Type B pancreatic cell (in vitro differentiated cells): ENCODE data around the gene BBS5. TPM values are rescaled to one million over a fixed set of nuclear protein-coding genes. Genes with fewer than 3 reads are reported as not detected.
"Not testable (repeated sequence)": the region's sequence is repeated elsewhere in the genome, so short reads cannot be mapped to it uniquely, and the experiment has no call there.

Experiments
- DNase-seq: peaks from one replicate; pipeline ENCODE4 v3.0.0; 2021; ENCODE audit warnings: mixed read lengths; ENCODE audit not compliant: unreplicated experiment; ENCODE audit errors: extremely low spot score
- H3K27ac Mint-ChIP-seq: 2 replicates; pipeline ENCODE4 v1.8.0; 2021; ENCODE audit warnings: mild to moderate bottlenecking, mixed read lengths
- H3K27me3 Mint-ChIP-seq: 2 replicates; pipeline ENCODE4 v1.8.0; 2021; ENCODE audit warnings: mixed read lengths
- H3K36me3 Mint-ChIP-seq: 2 replicates; pipeline ENCODE4 v1.8.0; 2021; ENCODE audit warnings: mixed read lengths
- H3K4me1 Mint-ChIP-seq: one replicate; pipeline ENCODE4 v1.8.0; 2021; ENCODE audit warnings: mixed read lengths; ENCODE audit not compliant: unreplicated experiment
- H3K4me3 Mint-ChIP-seq: 2 replicates; pipeline ENCODE4 v1.8.0; 2021; ENCODE audit warnings: mild to moderate bottlenecking, mixed read lengths
- H3K9me3 Mint-ChIP-seq: 2 replicates; pipeline ENCODE4 v1.8.0; 2021; ENCODE audit warnings: mixed read lengths
- CTCF ChIP-seq: fragments of 200-600 bp; sonication (generic); conservative IDR thresholded peaks from 2 replicates; pipeline ENCODE4 v1.5.0; 2021; ENCODE audit warnings: antibody characterized with exemption, mild to moderate bottlenecking
- total RNA-seq: library from RNA; stranded (reverse); gene quantifications from 2 replicates; pipeline ENCODE4 v1.2.1, GENCODE V29; 2021; ENCODE audit warnings: low replicate concordance

BBS5 gene
- total RNA-seq, 1 donor from 2014 or later: 11.2 TPM

DNA sequence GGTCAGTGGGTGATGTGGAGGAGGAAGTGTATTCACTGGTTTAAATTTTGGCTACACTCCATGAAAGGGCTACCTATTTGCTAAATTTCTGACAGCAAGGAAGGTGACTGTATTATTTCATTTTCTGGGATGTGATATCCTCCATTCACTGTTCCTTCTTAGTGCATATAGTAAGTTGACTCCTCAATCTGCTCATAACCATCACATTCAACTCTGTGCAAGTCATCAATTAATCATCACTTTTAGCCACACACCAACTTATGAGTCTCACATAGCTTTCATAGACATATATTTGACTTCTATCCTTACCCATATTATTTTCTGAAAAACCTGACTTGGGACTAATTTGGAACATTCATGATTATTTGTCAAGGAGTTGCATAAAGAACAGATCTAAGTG, 47.2 kb downstream of the BBS5 start:
- H3K9me3 Mint-ChIP-seq: no peaks in the 10 kb centered on the region
- TF ChIP-seq CTCF: no peak
- H3K27ac Mint-ChIP-seq: no peak overlapping the region
- H3K4me1 Mint-ChIP-seq: no peaks in the 10 kb centered on the region
- H3K27me3 Mint-ChIP-seq: no peaks in the 10 kb centered on the region
- H3K36me3 Mint-ChIP-seq: peaks cover 4% of the 10 kb centered on the region
- H3K4me3 Mint-ChIP-seq: no peak overlapping the region
- no peak for DNase-seq

- H3K4me1 Mint-ChIP-seq: no peaks in the 10 kb centered on the region
- no peak overlapping the region for H3K27ac Mint-ChIP-seq
- DNase-seq: no peak
- no peaks in the 10 kb centered on the region for H3K9me3 Mint-ChIP-seq
- peak; percentile 91 for TF ChIP-seq CTCF
- H3K4me3 Mint-ChIP-seq: no peak overlapping the region
- H3K27me3 Mint-ChIP-seq: no peaks in the 10 kb centered on the region
- H3K36me3 Mint-ChIP-seq: peaks cover 4% of the 10 kb centered on the region
Measured at GRCh38 chr2:169528271-169528701, 49.0 kb downstream of the BBS5 start.

DNA sequence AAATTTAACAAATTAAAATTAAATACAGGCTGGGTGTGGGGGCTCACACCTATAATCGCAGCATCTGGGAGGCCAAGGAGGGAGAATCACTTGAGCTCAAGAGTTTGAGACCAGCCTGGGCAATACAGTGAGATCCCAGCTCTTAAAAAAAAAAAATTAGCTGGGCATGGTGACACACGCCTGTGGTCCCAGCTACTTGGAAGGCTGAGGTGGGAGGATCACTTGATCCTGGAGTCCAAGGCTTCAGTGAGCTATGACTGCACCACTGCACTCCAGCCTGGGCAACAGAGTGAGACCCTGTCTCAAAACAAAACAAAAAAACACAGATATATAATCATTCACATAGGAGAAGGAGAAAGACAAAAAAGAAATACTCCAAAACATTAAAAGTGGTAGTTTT, 60.2 kb downstream of the BBS5 start:
- H3K36me3 Mint-ChIP-seq: peaks cover 11% of the 10 kb centered on the region
- not testable (repeated sequence) for H3K27me3 Mint-ChIP-seq, DNase-seq, H3K4me1 Mint-ChIP-seq, H3K9me3 Mint-ChIP-seq, H3K4me3 Mint-ChIP-seq, H3K27ac Mint-ChIP-seq

- Mint-ChIP-seq H3K36me3 (peaks cover 11% of the 10 kb centered on the region), H3K27me3 (no peaks in the 10 kb centered on the region), H3K9me3 (no peaks in the 10 kb centered on the region), H3K4me1 (no peaks in the 10 kb centered on the region), H3K27ac (no peak overlapping the region), H3K4me3 (no peak overlapping the region)
- DNase-seq: no peak
- no peak for TF ChIP-seq CTCF
Measured at GRCh38 chr2:169540146-169540545, 60.9 kb downstream of the BBS5 start.

GRCh38 chr2:169542433-169542832, 63.1 kb downstream of the BBS5 start:
- Mint-ChIP-seq H3K9me3 (no peaks in the 10 kb centered on the region), H3K27me3 (no peaks in the 10 kb centered on the region), H3K36me3 (peaks cover 11% of the 10 kb centered on the region), H3K27ac (no peak overlapping the region), H3K4me1 (no peaks in the 10 kb centered on the region), H3K4me3 (no peak overlapping the region)
- TF ChIP-seq CTCF: no peak
- no peak for DNase-seq

DNA sequence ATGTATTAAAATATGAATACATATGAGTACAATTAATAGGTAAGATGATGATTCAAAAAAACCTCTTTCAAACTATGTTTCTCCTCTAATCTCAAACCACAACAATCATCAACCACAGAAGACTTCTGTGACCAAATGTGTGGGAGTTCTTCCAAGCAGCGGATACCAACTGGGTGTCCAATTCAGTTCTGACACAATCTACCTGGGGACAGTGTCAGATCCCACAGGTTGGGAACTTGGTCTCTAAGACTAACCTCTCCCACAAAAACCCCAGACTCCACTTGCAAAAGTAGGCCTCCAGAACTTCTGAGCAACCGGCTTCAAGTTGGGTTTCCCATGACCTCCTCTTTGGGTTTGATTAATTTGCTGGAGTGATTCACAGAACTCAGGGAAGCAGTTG, 67.5 kb downstream of the BBS5 start:
- Mint-ChIP-seq H3K4me1 (no peaks in the 10 kb centered on the region), H3K9me3 (no peaks in the 10 kb centered on the region), H3K27ac (no peak overlapping the region), H3K27me3 (no peaks in the 10 kb centered on the region), H3K4me3 (no peak overlapping the region), H3K36me3 (peaks cover 15% of the 10 kb centered on the region)
- no peak for TF ChIP-seq CTCF
- DNase-seq: no peak

Other genes with a start within 250 kb of the BBS5 start
- 12.7 and 22.7 TPM in 2 replicates for gene LRP2, start 117.0 kb upstream of the BBS5 start, total RNA-seq
- gene KLHL41, start 30.2 kb downstream of the BBS5 start, total RNA-seq: 0.38 and 4.6 TPM in 2 replicates
- gene FASTKD1, start 94.4 kb downstream of the BBS5 start, total RNA-seq: 35.8 and 38.8 TPM in 2 replicates
- 53.2 and 61.4 TPM in 2 replicates for gene PPIG, start 104.9 kb downstream of the BBS5 start, total RNA-seq
- 0.19 and 1.4 TPM in 2 replicates for gene CFAP210, start 214.9 kb downstream of the BBS5 start, total RNA-seq
- 8.5 and 11.6 TPM in 2 replicates for gene PHOSPHO2, start 215.0 kb downstream of the BBS5 start, total RNA-seq